GM12872 (cell line): ENCODE data around the gene ALG14.

Experiments
- CTCF ChIP-seq: IDR thresholded peaks from 3 replicates; pipeline ENCODE4 v1.5.1; 2011; ENCODE audit warnings: low read depth, mild to moderate bottlenecking, low read length, moderate library complexity; ENCODE audit not compliant: insufficient read depth

Gene ALG14

DNA sequence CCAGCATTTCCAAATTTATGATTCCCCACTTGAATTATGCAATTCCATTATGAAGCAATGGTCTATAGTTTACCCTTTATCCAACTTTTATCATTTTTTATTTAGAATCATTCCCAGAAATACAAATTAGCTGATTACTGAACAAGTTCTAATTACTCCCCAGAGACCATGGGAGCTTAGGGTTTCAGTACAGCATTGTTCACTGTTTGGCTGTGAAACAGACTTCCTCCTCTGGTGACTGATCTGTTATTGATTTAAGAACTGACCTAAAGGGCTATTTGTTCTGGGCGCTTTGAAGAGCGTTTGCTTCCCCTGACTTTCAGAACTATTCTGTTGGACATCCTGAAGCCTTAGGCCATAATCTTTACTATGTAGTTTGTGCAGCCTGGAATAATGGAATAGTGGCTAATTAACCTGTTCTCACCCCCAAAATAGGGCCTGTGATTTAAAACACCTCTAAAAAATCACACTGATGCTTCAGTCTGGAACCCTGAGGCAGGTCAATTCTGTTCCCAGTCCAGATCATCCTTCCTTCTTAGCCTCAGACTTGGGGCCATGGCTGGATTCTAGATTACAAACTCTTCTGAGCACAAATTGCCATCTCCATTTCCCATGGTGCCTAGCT lies 58.7 kb downstream of the ALG14 start:
- no peak for TF ChIP-seq CTCF

- no peak for TF ChIP-seq CTCF
These were observed 60.4 kb downstream of the ALG14 start for GRCh38 chr1:95012389-95012788.

- TF ChIP-seq CTCF: no peak
These were observed 62.6 kb downstream of the ALG14 start for GRCh38 chr1:95010158-95010557.

DNA sequence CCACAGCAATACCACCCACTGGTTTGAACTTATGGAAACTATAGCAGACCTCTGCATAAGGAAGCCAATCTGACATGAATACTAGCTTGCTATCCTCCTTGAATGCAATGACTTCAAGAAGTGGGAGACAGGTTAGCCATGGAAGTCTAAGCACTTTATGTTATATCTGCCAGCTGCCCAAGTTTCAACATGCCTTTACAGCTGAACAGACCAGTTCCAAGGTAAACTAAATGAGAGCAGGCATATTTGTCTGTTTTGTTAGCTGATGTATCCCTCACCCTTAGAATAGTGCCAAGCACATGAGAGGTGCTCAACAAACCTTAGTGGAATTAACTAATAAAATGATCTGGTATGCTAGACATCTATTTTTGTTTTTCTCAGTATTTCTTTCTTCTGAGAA lies 65.1 kb downstream of the ALG14 start:
- TF ChIP-seq CTCF: no peak

DNA sequence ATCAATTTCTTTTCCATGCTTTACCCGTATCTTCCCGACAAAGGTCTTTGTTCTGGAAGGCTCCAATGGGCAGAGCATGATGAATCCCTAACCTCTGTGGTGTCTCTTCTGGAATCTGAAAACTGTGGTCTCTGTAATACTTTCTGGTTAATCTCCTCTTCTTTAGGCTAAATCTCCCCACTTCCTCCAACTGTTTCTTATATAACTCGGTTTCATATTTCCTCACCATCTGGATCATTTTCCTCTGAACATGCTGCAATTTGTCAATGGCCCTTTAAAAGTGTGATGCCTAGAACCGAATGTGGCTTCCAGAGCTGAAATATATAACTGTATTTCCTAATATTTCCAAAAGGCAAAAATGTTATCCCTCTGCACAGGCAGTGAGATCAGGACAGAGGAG lies 66.1 kb downstream of the ALG14 start:
- TF ChIP-seq CTCF: no peak

DNA sequence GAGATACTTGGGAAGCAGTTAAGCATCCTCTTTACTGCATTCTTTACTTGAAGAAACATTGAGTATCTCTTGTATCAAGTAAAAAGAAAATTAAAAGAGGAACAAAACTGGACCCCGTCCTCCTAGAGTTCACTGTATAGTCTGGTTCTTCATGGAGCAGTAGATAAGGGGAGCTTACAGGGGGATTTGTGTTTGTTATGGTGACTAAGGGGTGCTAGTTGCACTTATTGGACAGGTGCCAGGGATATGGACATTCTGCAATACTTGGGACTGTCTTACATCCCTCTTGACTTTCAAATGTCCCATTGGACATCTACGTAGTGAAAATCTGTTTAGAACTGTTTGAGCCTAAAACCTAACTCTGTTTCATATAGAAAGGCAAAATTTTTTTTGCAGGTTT lies 67.2 kb downstream of the ALG14 start:
- no peak for TF ChIP-seq CTCF

DNA sequence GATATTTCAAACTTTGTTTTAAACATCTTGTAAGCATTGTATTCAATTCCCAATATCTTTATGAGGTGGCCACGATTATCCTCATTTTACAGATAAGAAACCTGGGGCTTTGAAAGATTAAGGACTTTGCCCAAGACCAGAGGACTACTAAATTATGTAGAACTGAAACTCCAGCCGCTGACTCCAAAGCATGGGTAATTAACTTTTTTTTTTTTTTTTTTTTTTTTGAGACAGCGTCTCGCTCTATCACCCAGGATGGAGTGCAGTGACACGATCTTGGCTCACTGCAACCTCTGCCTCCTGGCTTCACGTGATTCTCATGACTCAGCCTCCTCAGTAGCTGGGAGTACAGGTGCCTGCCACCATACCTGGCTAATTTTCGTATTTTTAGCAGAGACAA lies 68.7 kb downstream of the ALG14 start:
- no peak for TF ChIP-seq CTCF

DNA sequence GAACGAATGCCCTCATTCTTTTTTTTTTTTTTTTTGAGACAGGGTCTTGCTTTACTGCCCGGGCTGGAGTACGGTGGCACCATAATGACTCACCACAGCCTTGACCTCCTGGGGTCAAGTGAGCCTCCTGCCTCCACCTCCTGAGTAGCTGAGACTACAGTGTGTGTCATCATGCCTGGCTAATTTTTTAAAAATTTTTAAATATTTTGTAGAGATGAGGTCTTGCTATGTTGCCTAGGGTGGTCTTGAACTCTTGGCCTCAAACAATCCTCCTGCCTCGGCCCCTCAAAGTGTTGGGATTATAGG lies 69.4 kb downstream of the ALG14 start:
- TF ChIP-seq CTCF: no peak
